GM23338 (cell line): ENCODE results near the gene ARHGEF17. TPM values are rescaled to one million over a fixed set of nuclear protein-coding genes. Genes with fewer than 3 reads are reported as not detected.

Experiments used
- ATAC-seq: fragments of 200-7000 bp; cut with Tn5 transposase; 3 replicates; pipeline ENCODE4 v1.9.1; 2020
- DNase-seq: peaks from one replicate; pipeline ENCODE4 v3.0.0-alpha.2; 2015; ENCODE audit warnings: low spot score
- H2AFZ ChIP-seq: fragments of 200-600 bp; sonication (generic); 2 replicates; pipeline ENCODE4 v1.8.0; 2016; ENCODE audit warnings: antibody characterized with exemption, mild to moderate bottlenecking, moderate library complexity
- H3F3A ChIP-seq: fragments of 200-600 bp; sonication (generic); replicated peaks from 2 replicates; pipeline ENCODE4 v1.8.0; 2017; ENCODE audit warnings: antibody characterized with exemption, mixed run types, low read depth
- H3K27ac ChIP-seq: fragments of 200-600 bp; sonication (generic); 2 replicates; pipeline ENCODE4 v1.6.1; 2016; ENCODE audit warnings: low read depth
- H3K27me3 ChIP-seq: fragments of 200-600 bp; sonication (generic); 2 replicates; pipeline ENCODE4 v1.8.0; 2016; ENCODE audit warnings: mild to moderate bottlenecking, mixed run types, moderate library complexity; ENCODE audit not compliant: insufficient read depth
- H3K36me3 ChIP-seq: fragments of 200-600 bp; sonication (generic); 2 replicates; pipeline ENCODE4 v1.8.0; 2016; ENCODE audit warnings: mild to moderate bottlenecking; ENCODE audit not compliant: insufficient read depth
- H3K4me1 ChIP-seq: fragments of 200-600 bp; sonication (generic); 2 replicates; pipeline ENCODE4 v1.8.0; 2016; ENCODE audit warnings: mild to moderate bottlenecking, moderate library complexity; ENCODE audit not compliant: insufficient read depth
- H3K4me2 ChIP-seq: fragments of 200-600 bp; sonication (generic); 2 replicates; pipeline ENCODE4 v1.7.1; 2017; ENCODE audit warnings: mixed run types
- H3K4me3 ChIP-seq: fragments of 200-600 bp; sonication (generic); 2 replicates; pipeline ENCODE4 v1.6.1; 2016; ENCODE audit warnings: mixed run types
- H3K79me2 ChIP-seq: fragments of 200-600 bp; sonication (generic); replicated peaks from 2 replicates; pipeline ENCODE4 v1.8.0; 2017; ENCODE audit warnings: mild to moderate bottlenecking; ENCODE audit not compliant: insufficient read depth
- H3K9me2 ChIP-seq: fragments of 200-600 bp; sonication (generic); 2 replicates; pipeline ENCODE4 v1.8.0; 2017; ENCODE audit not compliant: insufficient read depth
- H4K20me1 ChIP-seq: fragments of 200-600 bp; sonication (generic); replicated peaks from 2 replicates; pipeline ENCODE4 v1.8.0; 2017; ENCODE audit warnings: mild to moderate bottlenecking; ENCODE audit not compliant: insufficient read depth
- H3K27ac Mint-ChIP-seq: 2 replicates; pipeline ENCODE4 v1.8.0; 2020; ENCODE audit warnings: inconsistent platforms, mild to moderate bottlenecking, moderate library complexity, mixed read lengths
- H3K27me3 Mint-ChIP-seq: 3 replicates; pipeline ENCODE4 v1.8.0; 2022; ENCODE audit warnings: low read depth, mild to moderate bottlenecking, moderate library complexity, mixed read lengths, inconsistent platforms; ENCODE audit not compliant: insufficient read depth, poor library complexity
- H3K36me3 Mint-ChIP-seq: 3 replicates; pipeline ENCODE4 v1.8.0; 2021; ENCODE audit warnings: low read depth, mild to moderate bottlenecking, inconsistent platforms, moderate library complexity, mixed read lengths
- H3K4me1 Mint-ChIP-seq: 3 replicates; pipeline ENCODE4 v1.8.0; 2020; ENCODE audit warnings: mild to moderate bottlenecking, inconsistent platforms, mixed read lengths
- H3K4me3 Mint-ChIP-seq: 3 replicates; pipeline ENCODE4 v1.8.0; 2021; ENCODE audit warnings: moderate library complexity, mild to moderate bottlenecking, inconsistent platforms, mixed read lengths
- H3K9me3 Mint-ChIP-seq: 3 replicates; pipeline ENCODE4 v1.8.0; 2020; ENCODE audit warnings: moderate library complexity, mild to moderate bottlenecking, inconsistent platforms, mixed read lengths
- CTCF ChIP-seq, 2 experiments: fragments of 200-600 bp in 1 of 2; sonication (generic) in 1 of 2; conservative IDR thresholded peaks; 2 replicates each; pipeline versions ENCODE4 v1.5.1 to v1.6.1; 2016 to 2017; ENCODE audit warnings: antibody characterized with exemption in 2 of 2, low read depth in 2 of 2, mild to moderate bottlenecking in 2 of 2, moderate library complexity in 1 of 2
- EZH2 ChIP-seq: fragments of 200-600 bp; sonication (generic); IDR thresholded peaks from one replicate; pipeline ENCODE4 v1.8.0; 2017; ENCODE audit warnings: antibody characterized with exemption, mild to moderate bottlenecking, low read depth; ENCODE audit not compliant: unreplicated experiment
- JUNB ChIP-seq: IDR thresholded peaks from one replicate; pipeline ENCODE4 v1.6.1; 2016; ENCODE audit warnings: antibody characterized with exemption; ENCODE audit not compliant: unreplicated experiment
- POLR2AphosphoS5 ChIP-seq: IDR thresholded peaks from 2 replicates; pipeline ENCODE4 v1.6.1; 2016; ENCODE audit warnings: antibody characterized with exemption, low read depth
- ZNF114 ChIP-seq: fragments of 250-450 bp; sonication (Bioruptor Pico); IDR thresholded peaks from 2 replicates; pipeline ENCODE4 v1.5.0; 2020; ENCODE audit warnings: mild to moderate bottlenecking, moderate library complexity
- ZNF331 ChIP-seq: fragments of 250-450 bp; sonication (Bioruptor Pico); IDR thresholded peaks from 2 replicates; pipeline ENCODE4 v1.5.0; 2020; ENCODE audit warnings: low read depth, mild to moderate bottlenecking, moderate library complexity
- polyA plus RNA-seq: library from polyadenylated mRNA; unstranded; fragments of >200 nt; fragmentation: Nextera tagmentation; extraction: Ambion mirVana; gene quantifications from 2 replicates; pipeline ENCODE4 v1.2.1, GENCODE V29; 2016
- total RNA-seq: library from RNA; depleted of rRNA; stranded (reverse); fragments of >200 nt; shearing (Covaris generic); gene quantifications from 2 replicates; pipeline ENCODE4 v1.2.3, GENCODE V29; 2014
- TF ChIP-seq, protein P1 (sequence below): fragments of 250-450 bp; sonication (Bioruptor Pico); IDR thresholded peaks from 2 replicates; pipeline ENCODE4 v1.5.0; 2020; ENCODE audit warnings: mild to moderate bottlenecking, moderate library complexity

ARHGEF17 gene
- total and polyA plus RNA-seq, 2 experiments from 2014 or later: 2.9 to 15.0 TPM

DNA sequence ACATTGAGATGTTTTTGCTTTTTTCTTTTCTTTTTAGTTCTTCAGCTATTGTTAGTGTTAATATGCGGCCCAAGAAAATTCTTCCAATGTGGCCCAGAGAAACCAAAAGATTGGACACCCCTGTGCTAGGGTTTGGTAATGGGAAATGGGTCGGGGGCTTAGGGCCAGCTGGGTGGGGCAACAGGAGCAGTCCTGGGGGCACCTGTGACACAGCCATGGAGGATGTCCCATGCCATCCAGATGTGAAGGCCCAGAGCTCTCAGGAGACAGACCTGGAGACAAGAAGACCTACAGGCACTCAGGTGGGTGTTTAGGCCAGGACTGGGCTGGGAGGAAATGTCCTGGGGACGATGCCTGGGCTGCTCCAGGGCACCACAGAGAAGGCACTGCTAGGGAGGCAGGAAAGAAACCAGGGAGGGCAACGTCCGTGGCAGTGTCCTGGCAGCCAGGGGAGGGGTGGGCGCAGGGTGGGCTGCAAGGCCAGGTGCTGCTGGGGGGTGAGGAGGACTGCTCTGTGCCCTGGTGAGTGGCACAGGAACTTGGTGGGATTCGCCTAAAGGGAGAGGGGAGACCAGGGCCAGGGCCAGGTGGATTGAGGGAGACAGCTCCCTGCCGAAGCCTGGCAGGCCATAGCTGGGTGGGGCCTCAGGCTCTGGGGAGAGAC lies 89.5 kb downstream of the ARHGEF17 start (continued):
- TF ChIP-seq, protein P1, sequence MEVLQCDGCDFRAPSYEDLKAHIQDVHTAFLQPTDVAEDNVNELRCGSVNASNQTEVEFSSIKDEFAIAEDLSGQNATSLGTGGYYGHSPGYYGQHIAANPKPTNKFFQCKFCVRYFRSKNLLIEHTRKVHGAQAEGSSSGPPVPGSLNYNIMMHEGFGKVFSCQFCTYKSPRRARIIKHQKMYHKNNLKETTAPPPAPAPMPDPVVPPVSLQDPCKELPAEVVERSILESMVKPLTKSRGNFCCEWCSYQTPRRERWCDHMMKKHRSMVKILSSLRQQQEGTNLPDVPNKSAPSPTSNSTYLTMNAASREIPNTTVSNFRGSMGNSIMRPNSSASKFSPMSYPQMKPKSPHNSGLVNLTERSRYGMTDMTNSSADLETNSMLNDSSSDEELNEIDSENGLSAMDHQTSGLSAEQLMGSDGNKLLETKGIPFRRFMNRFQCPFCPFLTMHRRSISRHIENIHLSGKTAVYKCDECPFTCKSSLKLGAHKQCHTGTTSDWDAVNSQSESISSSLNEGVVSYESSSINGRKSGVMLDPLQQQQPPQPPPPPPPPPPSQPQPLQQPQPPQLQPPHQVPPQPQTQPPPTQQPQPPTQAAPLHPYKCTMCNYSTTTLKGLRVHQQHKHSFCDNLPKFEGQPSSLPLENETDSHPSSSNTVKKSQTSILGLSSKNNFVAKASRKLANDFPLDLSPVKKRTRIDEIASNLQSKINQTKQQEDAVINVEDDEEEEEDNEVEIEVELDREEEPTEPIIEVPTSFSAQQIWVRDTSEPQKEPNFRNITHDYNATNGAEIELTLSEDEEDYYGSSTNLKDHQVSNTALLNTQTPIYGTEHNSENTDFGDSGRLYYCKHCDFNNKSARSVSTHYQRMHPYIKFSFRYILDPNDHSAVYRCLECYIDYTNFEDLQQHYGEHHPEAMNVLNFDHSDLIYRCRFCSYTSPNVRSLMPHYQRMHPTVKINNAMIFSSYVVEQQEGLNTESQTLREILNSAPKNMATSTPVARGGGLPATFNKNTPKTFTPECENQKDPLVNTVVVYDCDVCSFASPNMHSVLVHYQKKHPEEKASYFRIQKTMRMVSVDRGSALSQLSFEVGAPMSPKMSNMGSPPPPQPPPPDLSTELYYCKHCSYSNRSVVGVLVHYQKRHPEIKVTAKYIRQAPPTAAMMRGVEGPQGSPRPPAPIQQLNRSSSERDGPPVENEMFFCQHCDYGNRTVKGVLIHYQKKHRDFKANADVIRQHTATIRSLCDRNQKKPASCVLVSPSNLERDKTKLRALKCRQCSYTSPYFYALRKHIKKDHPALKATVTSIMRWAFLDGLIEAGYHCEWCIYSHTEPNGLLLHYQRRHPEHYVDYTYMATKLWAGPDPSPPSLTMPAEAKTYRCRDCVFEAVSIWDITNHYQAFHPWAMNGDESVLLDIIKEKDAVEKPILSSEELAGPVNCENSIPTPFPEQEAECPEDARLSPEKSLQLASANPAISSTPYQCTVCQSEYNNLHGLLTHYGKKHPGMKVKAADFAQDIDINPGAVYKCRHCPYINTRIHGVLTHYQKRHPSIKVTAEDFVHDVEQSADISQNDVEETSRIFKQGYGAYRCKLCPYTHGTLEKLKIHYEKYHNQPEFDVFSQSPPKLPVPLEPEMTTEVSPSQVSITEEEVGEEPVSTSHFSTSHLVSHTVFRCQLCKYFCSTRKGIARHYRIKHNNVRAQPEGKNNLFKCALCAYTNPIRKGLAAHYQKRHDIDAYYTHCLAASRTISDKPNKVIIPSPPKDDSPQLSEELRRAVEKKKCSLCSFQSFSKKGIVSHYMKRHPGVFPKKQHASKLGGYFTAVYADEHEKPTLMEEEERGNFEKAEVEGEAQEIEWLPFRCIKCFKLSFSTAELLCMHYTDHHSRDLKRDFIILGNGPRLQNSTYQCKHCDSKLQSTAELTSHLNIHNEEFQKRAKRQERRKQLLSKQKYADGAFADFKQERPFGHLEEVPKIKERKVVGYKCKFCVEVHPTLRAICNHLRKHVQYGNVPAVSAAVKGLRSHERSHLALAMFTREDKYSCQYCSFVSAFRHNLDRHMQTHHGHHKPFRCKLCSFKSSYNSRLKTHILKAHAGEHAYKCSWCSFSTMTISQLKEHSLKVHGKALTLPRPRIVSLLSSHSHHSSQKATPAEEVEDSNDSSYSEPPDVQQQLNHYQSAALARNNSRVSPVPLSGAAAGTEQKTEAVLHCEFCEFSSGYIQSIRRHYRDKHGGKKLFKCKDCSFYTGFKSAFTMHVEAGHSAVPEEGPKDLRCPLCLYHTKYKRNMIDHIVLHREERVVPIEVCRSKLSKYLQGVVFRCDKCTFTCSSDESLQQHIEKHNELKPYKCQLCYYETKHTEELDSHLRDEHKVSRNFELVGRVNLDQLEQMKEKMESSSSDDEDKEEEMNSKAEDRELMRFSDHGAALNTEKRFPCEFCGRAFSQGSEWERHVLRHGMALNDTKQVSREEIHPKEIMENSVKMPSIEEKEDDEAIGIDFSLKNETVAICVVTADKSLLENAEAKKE (CRISPR knock-in tag): no peak

DNA sequence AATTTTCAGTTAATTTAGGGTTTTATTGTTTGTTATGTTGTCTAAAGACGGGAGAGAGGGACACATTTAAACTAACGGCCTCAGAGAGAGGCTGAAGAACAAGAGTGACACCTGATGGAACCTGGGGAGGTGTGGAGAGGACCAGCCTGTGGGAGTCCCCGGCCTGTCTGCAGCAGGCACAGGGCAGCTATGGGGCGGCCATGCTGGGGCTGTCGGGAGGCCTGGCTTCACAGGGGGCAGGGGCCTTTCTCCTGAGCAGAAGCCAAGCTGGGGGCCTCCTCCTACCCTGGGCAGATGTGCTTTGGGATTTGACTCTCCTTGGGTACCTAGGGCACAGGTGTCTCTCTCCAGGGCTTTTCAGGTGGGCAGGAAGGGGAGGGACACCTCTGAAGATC lies 90.1 kb downstream of the ARHGEF17 start:
- Histone ChIP-seq H3K36me3 (no peaks in the 10 kb centered on the region), H3K27ac (no peak overlapping the region), H3K4me3 (no peak overlapping the region), H3K9me2 (no peaks in the 10 kb centered on the region), H3F3A (0 out of 2 replicates have a peak, but pooled peaks cover 2% of the 10 kb centered on the region), H4K20me1 (no peaks in the 10 kb centered on the region; the same call in 1 of the 2 replicates), H3K4me1 (no peaks in the 10 kb centered on the region), H3K79me2 (no peaks in the 10 kb centered on the region), H3K4me2 (no peak overlapping the region), H2AFZ (no peak overlapping the region), H3K27me3 (no peaks in the 10 kb centered on the region)
- H3K27ac Mint-ChIP-seq: no peak overlapping the region
- no peak for DNase-seq
- no peak for ATAC-seq
- H3K4me3 Mint-ChIP-seq: no peak overlapping the region
- no peaks in the 10 kb centered on the region; the same call in 2 of the 3 replicates for H3K9me3 Mint-ChIP-seq
- H3K4me1 Mint-ChIP-seq: peaks cover 6% of the 10 kb centered on the region
- TF ChIP-seq POLR2AphosphoS5 (no peak), JUNB (no peak), ZNF331 (CRISPR knock-in tag) (no peak), CTCF (conservative IDR thresholded peaks at IDR 0.05; ENCODE audit: low read depth in 2 of 2) (peak in 1 of 2 experiments; percentile 13; a peak in 1 of 4 replicates), EZH2 (no peak), ZNF114 (CRISPR knock-in tag) (no peak)
- H3K27me3 Mint-ChIP-seq: peaks cover 9% of the 10 kb centered on the region
- H3K36me3 Mint-ChIP-seq: no peaks in the 10 kb centered on the region
